Epithelial cell of esophagus (primary cell): ENCODE measurements around the gene PDLIM5.
"Not testable (repeated sequence)": the region's sequence is repeated elsewhere in the genome, so short reads cannot be mapped to it uniquely, and the experiment has no call there.

Experiments used
- DNase-seq: peaks from one replicate; pipeline ENCODE4 v3.0.0; 2010; ENCODE audit warnings: low read depth
- H3K4me3 ChIP-seq: 2 replicates; pipeline ENCODE4 v1.5.1; 2011; ENCODE audit warnings: mild to moderate bottlenecking, low read length, control low read depth
- CTCF ChIP-seq: IDR thresholded peaks from 2 replicates; pipeline ENCODE4 v1.5.1; 2011; ENCODE audit warnings: low read depth, mild to moderate bottlenecking, low read length, control low read depth, inconsistent platforms; ENCODE audit not compliant: insufficient read depth; ENCODE audit errors: missing control alignments

The PDLIM5 gene

GRCh38 chr4:94469221-94469784 is 17.6 kb downstream of the PDLIM5 start:
- DNase-seq: no peak

DNA sequence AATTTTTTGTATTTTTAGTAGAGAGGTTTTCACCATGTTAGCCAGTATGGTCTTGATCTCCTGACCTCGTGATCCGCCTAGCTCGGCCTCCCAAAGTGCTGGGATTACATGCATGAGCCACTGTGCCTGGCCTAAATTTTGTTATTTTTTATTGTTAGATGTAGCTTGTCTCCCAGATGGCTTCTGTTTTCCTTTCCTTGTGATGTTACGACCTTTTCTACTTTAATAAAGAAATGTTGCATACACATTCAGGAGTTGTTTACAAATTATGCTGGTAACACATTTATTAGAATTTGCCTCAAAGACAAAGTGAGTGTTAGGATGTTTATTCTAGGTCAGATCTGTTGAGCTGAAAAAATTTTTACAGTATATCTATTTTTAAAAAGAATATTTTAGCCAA is 18.4 kb downstream of the PDLIM5 start:
- H3K4me3 ChIP-seq: no peak overlapping the region
- no peak for TF ChIP-seq CTCF
- DNase-seq: no peak

More at GRCh38 chr4:94469221-94469784, 17.6 kb downstream of the PDLIM5 start:
- no peak overlapping the region for H3K4me3 ChIP-seq
- no peak for TF ChIP-seq CTCF

DNA sequence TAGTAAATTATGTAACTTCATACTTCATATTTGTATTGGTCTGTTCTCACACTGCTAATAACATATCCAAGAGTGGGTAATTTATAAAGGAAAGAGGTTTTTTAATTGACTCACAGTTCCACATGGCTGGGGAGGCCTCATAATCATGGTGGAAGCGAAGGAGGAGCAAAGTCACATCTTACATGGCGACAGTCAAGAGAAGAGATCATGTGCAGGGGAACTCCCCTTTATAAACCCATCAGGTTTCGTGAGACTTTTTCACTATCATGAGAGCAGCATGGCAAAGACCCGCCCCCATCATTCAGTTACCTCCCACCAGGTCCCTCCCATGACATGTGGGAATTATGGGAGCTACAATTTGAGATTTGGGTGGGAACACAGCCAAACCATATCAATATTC is 19.0 kb downstream of the PDLIM5 start:
- not testable (repeated sequence) for H3K4me3 ChIP-seq, DNase-seq

DNA sequence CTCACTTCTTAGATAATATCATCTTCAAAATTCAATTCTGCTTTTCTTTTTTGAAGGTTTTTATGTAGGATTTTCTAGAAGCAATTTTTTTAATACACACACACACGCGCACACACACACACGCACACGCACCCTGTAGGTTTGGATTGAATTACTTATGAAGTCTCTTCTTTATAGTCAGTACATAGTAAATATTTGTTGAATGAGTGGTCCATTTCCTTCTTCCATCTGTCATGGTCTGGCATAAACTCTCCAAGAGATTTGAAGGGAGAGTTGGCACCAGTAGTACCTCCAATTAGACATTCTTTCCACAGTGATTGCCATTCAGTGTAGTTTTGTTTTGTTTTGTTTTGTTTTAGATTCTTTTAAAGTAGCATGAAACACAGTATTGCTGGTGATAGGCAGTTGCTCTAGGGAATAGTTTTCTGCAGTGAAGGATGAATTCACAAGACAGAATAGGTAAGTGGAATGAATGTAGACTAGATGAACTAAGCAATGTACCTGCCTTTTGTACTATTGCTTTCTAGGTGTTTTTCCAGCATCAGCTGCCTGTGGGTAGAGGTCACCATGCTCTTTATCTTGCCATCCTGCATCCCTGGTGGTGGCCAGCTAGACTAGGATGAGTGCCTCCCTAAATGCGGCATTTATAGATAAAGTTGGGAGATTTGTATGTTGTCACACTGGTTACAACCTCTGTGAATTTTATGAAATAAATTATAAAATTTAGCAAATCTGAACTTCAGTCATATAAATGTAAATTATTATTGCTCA is 20.5 kb downstream of the PDLIM5 start:
- TF ChIP-seq CTCF: no peak
- peak; percentile 52 for DNase-seq
- no peak overlapping the region for H3K4me3 ChIP-seq

DNA sequence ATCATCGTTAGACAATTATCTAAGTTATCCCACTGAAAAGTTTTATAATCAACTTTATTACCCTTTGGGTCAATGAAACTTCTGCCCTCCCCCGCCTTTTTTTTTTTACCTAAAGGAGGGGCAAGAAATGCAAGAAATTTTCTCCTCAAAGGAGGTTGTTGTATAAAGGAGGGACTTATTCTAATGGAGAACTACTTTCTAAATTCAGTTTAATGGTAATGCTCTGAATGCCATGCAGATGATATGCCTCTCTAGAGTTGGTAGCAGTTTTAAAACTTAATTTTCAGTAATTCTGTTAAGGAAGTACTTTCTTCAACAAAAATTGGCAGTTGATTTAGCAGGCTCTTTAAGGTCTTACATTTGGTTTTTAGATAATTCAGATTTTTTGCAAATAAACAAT is 23.3 kb downstream of the PDLIM5 start:
- H3K4me3 ChIP-seq: no peak overlapping the region
- DNase-seq: no peak
- TF ChIP-seq CTCF: no peak

- TF ChIP-seq CTCF: no peak
- H3K4me3 ChIP-seq: no peak overlapping the region
- no peak for DNase-seq
These were observed 24.1 kb downstream of the PDLIM5 start for GRCh38 chr4:94475794-94476193.

- TF ChIP-seq CTCF: no peak
- no peak for DNase-seq
- no peak overlapping the region for H3K4me3 ChIP-seq
These were observed 25.5 kb downstream of the PDLIM5 start for GRCh38 chr4:94477227-94477626.

DNA sequence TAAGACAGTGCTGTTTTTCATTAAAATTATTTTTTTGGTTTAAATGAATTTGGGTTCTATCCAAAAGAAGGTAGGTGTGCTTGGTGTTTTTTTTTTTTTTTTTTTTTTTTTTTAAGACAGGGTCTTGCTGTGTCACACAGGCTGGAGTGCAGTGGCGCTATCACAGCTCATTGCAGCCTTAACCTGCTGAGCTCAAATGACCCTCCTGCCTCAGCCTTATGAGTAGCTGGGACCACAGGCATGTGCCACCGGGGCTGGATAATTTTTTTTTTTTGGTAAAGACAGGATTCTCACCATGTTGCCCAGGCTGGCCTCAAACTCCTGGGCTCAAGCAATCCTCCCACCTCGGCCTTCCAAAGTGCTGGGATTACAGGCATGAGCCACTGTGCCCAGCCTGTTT is 27.1 kb downstream of the PDLIM5 start:
- not testable (repeated sequence) for H3K4me3 ChIP-seq, DNase-seq
